EH (cell line): ENCODE measurements around the gene PLPPR2.
"Not testable (repeated sequence)": the region's sequence is repeated elsewhere in the genome, so short reads cannot be mapped to it uniquely, and the experiment has no call there.

Source experiments
- DNase-seq: peaks from one replicate; pipeline ENCODE4 v3.0.0-alpha.2; 2015; ENCODE audit warnings: low read depth

Gene PLPPR2

GRCh38 chr19:11397089-11397610, 41.9 kb downstream of the PLPPR2 start:
- no peak for DNase-seq

DNA sequence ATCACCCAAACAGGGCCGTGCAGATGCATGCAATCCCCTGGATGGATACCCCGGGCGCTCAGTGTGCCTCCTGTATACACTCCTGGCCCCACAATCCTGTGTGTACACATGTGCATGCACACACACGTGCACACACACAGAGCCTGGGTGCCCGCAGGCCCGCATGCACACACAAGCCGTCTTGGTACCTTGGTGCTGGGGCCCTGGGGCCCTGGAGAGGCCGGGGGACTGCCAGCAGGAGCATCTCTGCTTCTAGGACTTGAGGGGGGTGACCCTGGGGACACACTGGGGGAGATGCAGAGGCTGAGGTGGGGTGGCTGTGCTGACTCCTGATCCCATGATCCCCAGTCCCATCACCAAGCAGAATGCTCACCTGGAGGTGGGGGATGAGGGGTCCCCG, 44.4 kb downstream of the PLPPR2 start:
- DNase-seq = no peak

DNA sequence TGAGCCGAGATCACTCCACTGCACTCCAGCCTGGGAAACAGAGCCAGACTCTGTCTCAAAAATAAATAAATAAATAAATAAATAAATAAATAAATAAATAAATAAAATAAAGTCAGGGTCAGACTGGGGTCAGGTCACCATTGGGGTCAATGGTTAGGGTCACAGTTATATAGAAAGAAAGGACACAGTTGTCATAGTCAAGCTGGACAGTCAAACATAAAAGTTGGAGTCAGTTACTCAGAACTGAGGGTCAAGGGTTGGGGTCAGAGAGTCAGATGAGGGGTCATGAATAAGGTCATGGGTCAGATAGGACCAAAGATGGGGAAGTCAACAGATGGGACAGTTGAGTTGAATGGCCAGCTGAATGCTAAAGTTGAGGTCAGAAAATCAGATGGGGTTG, 45.6 kb downstream of the PLPPR2 start:
- no peak for DNase-seq

- no peak for DNase-seq
These were observed 46.7 kb downstream of the PLPPR2 start for GRCh38 chr19:11401808-11402543.

DNA sequence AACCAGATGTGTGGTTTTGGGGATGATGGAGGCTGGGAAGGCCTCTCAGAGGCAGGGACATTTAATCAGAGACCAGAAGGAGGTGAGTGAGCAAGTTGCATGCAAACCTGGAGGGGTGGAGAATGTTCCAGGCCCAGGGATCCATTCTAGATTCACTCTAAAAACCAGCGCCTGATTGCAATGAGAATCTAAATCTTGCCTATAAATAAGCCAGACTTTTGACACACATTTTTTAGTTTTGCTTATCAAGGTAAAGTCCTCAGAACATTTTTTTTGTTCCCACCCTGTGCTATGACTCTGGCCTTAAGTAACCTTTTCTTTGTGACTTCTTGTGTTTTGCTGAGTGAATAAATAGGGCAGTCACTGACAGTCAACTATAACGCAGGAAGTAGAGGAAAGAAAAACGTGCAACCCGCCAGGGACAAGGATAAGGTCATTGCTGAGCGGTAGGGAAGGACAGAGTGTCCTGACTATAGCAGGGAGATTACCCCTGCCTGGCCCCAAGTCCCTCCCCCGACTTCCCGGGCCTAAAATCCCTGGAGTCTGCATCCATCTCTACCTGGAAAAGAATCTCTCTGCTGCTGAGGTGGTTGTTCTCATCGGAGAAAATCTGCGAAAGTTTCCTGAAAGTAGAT, 49.5 kb downstream of the PLPPR2 start:
- DNase-seq = no peak

- DNase-seq = no peak
These were observed 50.8 kb downstream of the PLPPR2 start for GRCh38 chr19:11405846-11406643.

GRCh38 chr19:11406703-11407236, 51.5 kb downstream of the PLPPR2 start:
- not testable (repeated sequence) for DNase-seq

DNA sequence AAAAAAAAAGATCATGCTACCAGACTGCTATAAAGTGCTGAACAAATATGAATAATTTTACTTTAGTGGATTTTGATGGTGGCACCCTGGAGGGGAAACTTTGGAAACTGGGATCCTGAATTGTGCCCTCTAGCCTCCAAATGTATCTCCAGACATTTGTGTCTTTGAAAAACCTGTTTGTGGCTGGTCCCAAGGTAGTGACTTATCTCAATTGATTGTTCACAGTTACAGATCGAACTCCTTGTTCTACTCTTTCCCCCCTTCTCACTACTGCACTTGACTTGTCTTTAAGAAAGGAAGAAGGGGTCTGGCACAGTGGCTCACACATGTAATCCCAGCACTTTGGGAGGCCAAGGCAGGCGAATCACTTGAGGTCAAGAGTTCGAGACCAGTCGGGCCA, 53.4 kb downstream of the PLPPR2 start:
- no peak for DNase-seq

- DNase-seq = peak; percentile 66
These were observed 55.5 kb downstream of the PLPPR2 start for GRCh38 chr19:11410682-11411081.

GRCh38 chr19:11414544-11414943, 59.3 kb downstream of the PLPPR2 start:
- no peak for DNase-seq
